Measurements from ENCODE around the gene ANKS6. TPM values are rescaled to one million over a fixed set of nuclear protein-coding genes. Genes with fewer than 3 reads are reported as not detected.

ANKS6 gene
- total RNA-seq: 11.5 and 22.9 TPM in 2 replicates

GRCh38 chr9:98796364-98797101, at the start of gene ANKS6:
TSS of gene ANKS6 (minus strand) at chr9:98796555. CDS start at chr9:98796491, 64 bp downstream.

GRCh38 chr9:98807070-98807813, 10.9 kb upstream of the ANKS6 start, which contains the start of gene GALNT12:
TSS of gene GALNT12 (plus strand) at chr9:98807670. CDS start at chr9:98807699, 29 bp downstream.

GRCh38 chr9:98708933-98709911, 87.1 kb downstream of the ANKS6 start, which contains the start of gene GABBR2:
TSS of gene GABBR2 (minus strand) at chr9:98708935. CDS start at chr9:98708737, 198 bp downstream.

Other genes with a start within 250 kb of the ANKS6 start
- 0.19 and 0.56 TPM in 2 replicates for gene GABBR2, start 87.6 kb downstream of the ANKS6 start, total RNA-seq
- 6.5 and 7.0 TPM in 2 replicates for gene GALNT12, start 11.1 kb upstream of the ANKS6 start, total RNA-seq
- 0.05 and 0.56 TPM in 2 replicates for gene COL15A1, start 147.4 kb upstream of the ANKS6 start, total RNA-seq